Limb (tissue), 2 donors: ENCODE measurements around the gene AQP7.
"Not testable (repeated sequence)": the region's sequence is repeated elsewhere in the genome, so short reads cannot be mapped to it uniquely, and the experiment has no call there.

ENCODE experiments used
- DNase-seq, 2 donors: peaks; one replicate each; pipeline ENCODE4 v3.0.0-alpha.2; 2016; ENCODE audit errors: extremely low spot score in 2 of 2

Gene AQP7

GRCh38 chr9:33402371-33402770 is at the start of gene AQP7:
Gene AQP7 (minus strand): TSS chr9:33402568. CDS start chr9:33401262, 1,306 bp downstream.
- not testable (repeated sequence) for DNase-seq

GRCh38 chr9:33450621-33451146 is 48.3 kb upstream of the AQP7 start:
- DNase-seq: no peak

GRCh38 chr9:33449715-33450114 is 47.3 kb upstream of the AQP7 start:
- no peak for DNase-seq

- no peak for DNase-seq
These were observed 45.6 kb upstream of the AQP7 start for GRCh38 chr9:33447799-33448553.

GRCh38 chr9:33446946-33447798 is 44.8 kb upstream of the AQP7 start, which contains the start of gene AQP3:
Gene AQP3 (minus strand): TSS chr9:33447593. CDS start chr9:33447530, 63 bp downstream.
- peak; percentile 47 to 77 for DNase-seq

GRCh38 chr9:33446240-33446945 is 44.0 kb upstream of the AQP7 start:
- DNase-seq: no peak

- DNase-seq: no peak
These were observed 43.2 kb upstream of the AQP7 start for GRCh38 chr9:33445389-33446239.

GRCh38 chr9:33443464-33444154 is 41.2 kb upstream of the AQP7 start:
- DNase-seq: no peak

- no peak for DNase-seq
These were observed 40.7 kb upstream of the AQP7 start for GRCh38 chr9:33443047-33443446.

- no peak for DNase-seq
These were observed 39.8 kb upstream of the AQP7 start for GRCh38 chr9:33442125-33442524.

- DNase-seq: no peak
These were observed 38.2 kb upstream of the AQP7 start for GRCh38 chr9:33440609-33441008.

- no peak for DNase-seq
These were observed 37.8 kb upstream of the AQP7 start for GRCh38 chr9:33440204-33440603.

GRCh38 chr9:33439731-33440130 is 37.4 kb upstream of the AQP7 start:
- DNase-seq: no peak

GRCh38 chr9:33438926-33439680 is 36.7 kb upstream of the AQP7 start:
- DNase-seq: no peak

- no peak for DNase-seq
These were observed 35.5 kb upstream of the AQP7 start for GRCh38 chr9:33437898-33438297.

- DNase-seq: no peak
These were observed 34.8 kb upstream of the AQP7 start for GRCh38 chr9:33437205-33437604.

- DNase-seq: no peak
These were observed 34.1 kb upstream of the AQP7 start for GRCh38 chr9:33436445-33436844.

GRCh38 chr9:33435821-33436277 is 33.5 kb upstream of the AQP7 start:
- DNase-seq: no peak
